CD4-positive, alpha-beta T cell (primary cell): ENCODE measurements around the gene ADSS1. TPM values are rescaled to one million over a fixed set of nuclear protein-coding genes. Genes with fewer than 3 reads are reported as not detected.

ENCODE experiments used
- ATAC-seq: fragments of 200-7000 bp; cut with Tn5 transposase; one replicate; pipeline ENCODE4 v1.10.0; 2022; ENCODE audit warnings: mild to moderate bottlenecking; ENCODE audit not compliant: poor library complexity
- CTCF ChIA-PET: fragments of 350-600 bp; sonication (Branson Sonifier 250); formaldehyde crosslinking; loops from one replicate; lab custom pipeline; 2021; ENCODE audit warnings: antibody characterized with exemption, inconsistent platforms; lab: Charles Lee
- POLR2A ChIA-PET: fragments of 350-600 bp; sonication (Branson Sonifier 250); formaldehyde crosslinking; loops from one replicate; lab custom pipeline; 2021; ENCODE audit warnings: antibody characterized with exemption, inconsistent platforms; lab: Charles Lee
- DNase-seq, 14 experiments: peaks; one replicate each; pipeline ENCODE4 v3.0.0-alpha.2; 2013 to 2020; ENCODE audit warnings: mixed read lengths in 2 of 14
- H3K27ac ChIP-seq, 2 donors: one replicate each; pipeline versions ENCODE4 v1.5.1 to v1.7.0; 2013; ENCODE audit warnings: low read length in 2 of 2, low read depth in 1 of 2, mild to moderate bottlenecking in 1 of 2
- H3K27me3 ChIP-seq, 2 experiments: 1 replicate in 1 of 2; 2 replicates in 1 of 2; pipeline versions ENCODE4 v1.6.1 to v1.7.0; 2013; ENCODE audit warnings: low read length in 2 of 2, control low read depth in 1 of 2, mild to moderate bottlenecking in 1 of 2, moderate library complexity in 1 of 2; ENCODE audit not compliant: insufficient read depth in 2 of 2, control insufficient read depth in 1 of 2
- H3K36me3 ChIP-seq: one replicate; pipeline ENCODE4 v1.6.1; 2013; ENCODE audit warnings: low read length, control low read depth; ENCODE audit not compliant: insufficient read depth
- H3K4me1 ChIP-seq: one replicate; pipeline ENCODE4 v1.6.1; 2013; ENCODE audit warnings: low read length, control low read depth; ENCODE audit not compliant: insufficient read depth
- H3K4me3 ChIP-seq: one replicate; pipeline ENCODE4 v1.5.1; 2013; ENCODE audit warnings: mild to moderate bottlenecking, low read length, moderate library complexity
- H3K9me3 ChIP-seq, 2 experiments: 1 replicate in 1 of 2; 2 replicates in 1 of 2; pipeline versions ENCODE4 v1.6.1 to v1.7.0; 2013; ENCODE audit warnings: low read length in 2 of 2, mild to moderate bottlenecking in 2 of 2, control low read depth in 1 of 2, moderate library complexity in 1 of 2; ENCODE audit not compliant: control insufficient read depth in 1 of 2, insufficient read depth in 1 of 2
- H3K27ac Mint-ChIP-seq: one replicate; pipeline ENCODE4 v1.8.0; 2020; ENCODE audit warnings: mixed read lengths
- H3K27me3 Mint-ChIP-seq: one replicate; pipeline ENCODE4 v1.8.0; 2021; ENCODE audit warnings: mixed read lengths
- H3K36me3 Mint-ChIP-seq: one replicate; pipeline ENCODE4 v1.8.0; 2021; ENCODE audit warnings: low read depth, mixed read lengths
- H3K4me1 Mint-ChIP-seq: one replicate; pipeline ENCODE4 v1.8.0; 2021; ENCODE audit warnings: low read depth, mixed read lengths
- H3K4me3 Mint-ChIP-seq: one replicate; pipeline ENCODE4 v1.8.0; 2020; ENCODE audit warnings: mild to moderate bottlenecking, mixed read lengths
- H3K9me3 Mint-ChIP-seq: one replicate; pipeline ENCODE4 v1.8.0; 2020; ENCODE audit warnings: mixed read lengths
- intact Hi-C, 2 experiments: fragments of 100-400 bp; cut with DNase I in 1 of 2; cut with micrococcal nuclease in 1 of 2; formaldehyde crosslinking; loops; one replicate each; pipeline versions ENCODE4 v1.15.1 to v1.9.0; 2023 to 2025; cut with DNase I, micrococcal nuclease
- total RNA-seq, 174 experiments: library from RNA in 2 of 174; stranded (reverse) in 2 of 174; gene quantifications; one replicate each; pipeline ENCODE4 v1.2.3 and lab custom pipeline; 2021 to 2026
- TF ChIP-seq, protein P1 (sequence below): fragments of 200-600 bp; IDR thresholded peaks from one replicate; pipeline ENCODE4 v1.8.0; 2022; ENCODE audit warnings: antibody characterized with exemption, mild to moderate bottlenecking

Gene ADSS1
- total RNA-seq, 2 experiments from 2014 or later, result 2.0 to 2.7 TPM

- peaks cover 26% of the 10 kb centered on the region for H3K4me1 ChIP-seq
- Mint-ChIP-seq H3K9me3 (no peaks in the 10 kb centered on the region), H3K4me3 (no peak overlapping the region), H3K27me3 (no peaks in the 10 kb centered on the region), H3K36me3 (peaks cover under 1% of the 10 kb centered on the region), H3K4me1 (peaks cover 6% of the 10 kb centered on the region), H3K27ac (no peak overlapping the region)
- no peak for ATAC-seq
- no peak overlapping the region for H3K4me3 ChIP-seq
- TF ChIP-seq, protein P1, sequence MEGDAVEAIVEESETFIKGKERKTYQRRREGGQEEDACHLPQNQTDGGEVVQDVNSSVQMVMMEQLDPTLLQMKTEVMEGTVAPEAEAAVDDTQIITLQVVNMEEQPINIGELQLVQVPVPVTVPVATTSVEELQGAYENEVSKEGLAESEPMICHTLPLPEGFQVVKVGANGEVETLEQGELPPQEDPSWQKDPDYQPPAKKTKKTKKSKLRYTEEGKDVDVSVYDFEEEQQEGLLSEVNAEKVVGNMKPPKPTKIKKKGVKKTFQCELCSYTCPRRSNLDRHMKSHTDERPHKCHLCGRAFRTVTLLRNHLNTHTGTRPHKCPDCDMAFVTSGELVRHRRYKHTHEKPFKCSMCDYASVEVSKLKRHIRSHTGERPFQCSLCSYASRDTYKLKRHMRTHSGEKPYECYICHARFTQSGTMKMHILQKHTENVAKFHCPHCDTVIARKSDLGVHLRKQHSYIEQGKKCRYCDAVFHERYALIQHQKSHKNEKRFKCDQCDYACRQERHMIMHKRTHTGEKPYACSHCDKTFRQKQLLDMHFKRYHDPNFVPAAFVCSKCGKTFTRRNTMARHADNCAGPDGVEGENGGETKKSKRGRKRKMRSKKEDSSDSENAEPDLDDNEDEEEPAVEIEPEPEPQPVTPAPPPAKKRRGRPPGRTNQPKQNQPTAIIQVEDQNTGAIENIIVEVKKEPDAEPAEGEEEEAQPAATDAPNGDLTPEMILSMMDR, result no peak
- H3K27ac ChIP-seq, result no peak overlapping the region
- H3K36me3 ChIP-seq, result peaks cover 20% of the 10 kb centered on the region
- DNase-seq, result no peak
- POLR2A ChIA-PET, result interaction anchor here (0.5 kb wide), 1 partner anchor 14 kb away, joined by 3 read pairs; no protein-coding TSS in a partner anchor
- no peaks in the 10 kb centered on the region for H3K9me3 ChIP-seq
- CTCF ChIA-PET, result no interaction called here
- intact Hi-C loops, result no loop called here
- no peaks in the 10 kb centered on the region for H3K27me3 ChIP-seq
Observed at GRCh38 chr14:104782086-104782807, 58.2 kb downstream of the ADSS1 start.

DNA sequence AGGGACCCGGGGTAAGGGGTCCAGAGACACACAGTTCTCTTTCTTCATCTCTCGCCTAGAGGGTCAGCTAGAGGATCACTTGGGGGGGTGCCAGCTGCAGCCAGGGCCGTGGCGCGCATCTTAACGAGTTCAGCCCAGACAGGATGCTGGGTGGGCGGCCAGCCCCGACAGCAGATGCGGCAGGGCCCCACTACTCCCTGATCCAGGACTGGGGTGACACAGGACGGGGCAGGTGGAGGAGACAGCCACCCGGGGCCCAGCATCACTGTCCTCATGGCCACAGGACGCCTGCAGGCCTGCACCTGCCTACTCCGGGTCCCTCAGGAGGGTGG is 58.7 kb downstream of the ADSS1 start:
- Histone ChIP-seq H3K4me3 (no peak overlapping the region), H3K9me3 (no peaks in the 10 kb centered on the region), H3K27me3 (no peaks in the 10 kb centered on the region), H3K4me1 (peaks cover 31% of the 10 kb centered on the region), H3K27ac (no peak overlapping the region), H3K36me3 (peaks cover 20% of the 10 kb centered on the region)
- DNase-seq (no peak), ATAC-seq (no peak)
- intact Hi-C loops, result no loop called here
- H3K4me3 Mint-ChIP-seq, result no peak overlapping the region
- H3K9me3 Mint-ChIP-seq, result no peaks in the 10 kb centered on the region
- POLR2A ChIA-PET, result interaction anchor here (0.5 kb wide), 1 partner anchor 14 kb away, joined by 3 read pairs; no protein-coding TSS in a partner anchor
- CTCF ChIA-PET, result no interaction called here
- no peaks in the 10 kb centered on the region for H3K27me3 Mint-ChIP-seq
- no peak overlapping the region for H3K27ac Mint-ChIP-seq
- peaks cover 6% of the 10 kb centered on the region for H3K4me1 Mint-ChIP-seq
- TF ChIP-seq, protein P1, result no peak
- no peaks in the 10 kb centered on the region for H3K36me3 Mint-ChIP-seq

DNA sequence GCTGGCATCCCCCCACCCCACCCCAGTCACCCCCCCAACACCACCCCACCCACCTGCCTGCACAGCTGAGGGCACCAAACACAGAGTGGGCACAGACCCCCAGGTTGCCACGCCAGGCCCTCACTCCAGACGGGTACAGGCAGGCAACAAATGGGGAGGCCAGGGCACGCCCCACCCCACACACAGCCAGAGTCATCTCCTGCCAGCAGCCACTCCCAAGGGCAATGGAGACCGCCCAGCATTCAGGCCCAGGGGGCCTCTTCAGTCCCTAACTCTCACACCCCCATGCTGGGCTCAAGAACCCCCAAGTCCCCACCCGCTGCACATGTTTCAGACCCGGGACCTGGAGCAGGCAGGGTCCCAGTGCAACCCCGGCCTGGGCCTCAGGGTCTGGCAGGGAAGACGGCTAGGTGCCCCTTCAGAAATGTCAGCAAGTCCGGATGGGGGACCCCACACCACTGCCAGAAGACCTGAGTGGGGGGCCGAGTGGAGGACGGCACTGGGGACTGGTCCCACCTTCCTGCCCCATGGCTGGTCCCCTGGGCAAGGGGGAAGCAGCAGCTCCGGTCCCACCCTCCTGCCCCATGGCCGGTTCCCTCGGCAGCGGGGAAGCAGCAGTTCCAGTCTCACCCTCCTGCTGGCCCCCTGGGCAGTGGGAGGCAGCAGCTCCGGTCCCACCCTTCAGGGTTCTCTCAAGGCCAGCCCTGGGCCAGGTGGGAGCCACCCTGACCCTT is 59.6 kb downstream of the ADSS1 start:
- no peak for ATAC-seq
- ChIA-PET POLR2A (no interaction called here), CTCF (no interaction called here)
- peaks cover 6% of the 10 kb centered on the region for H3K4me1 Mint-ChIP-seq
- no peak overlapping the region for H3K4me3 ChIP-seq
- no peaks in the 10 kb centered on the region for H3K27me3 Mint-ChIP-seq
- H3K27ac ChIP-seq, result no peak overlapping the region
- no peaks in the 10 kb centered on the region for H3K36me3 Mint-ChIP-seq
- no peak overlapping the region for H3K4me3 Mint-ChIP-seq
- peaks cover 40% of the 10 kb centered on the region for H3K4me1 ChIP-seq
- H3K27ac Mint-ChIP-seq, result no peak overlapping the region
- intact Hi-C loops, result no loop called here
- H3K9me3 ChIP-seq, result no peaks in the 10 kb centered on the region
- peaks cover 28% of the 10 kb centered on the region for H3K36me3 ChIP-seq
- H3K9me3 Mint-ChIP-seq, result no peaks in the 10 kb centered on the region
- no peak for DNase-seq
- TF ChIP-seq, protein P1, result no peak
- H3K27me3 ChIP-seq, result no peaks in the 10 kb centered on the region
